ENCODE results near the gene SNRPN.
"Not testable (repeated sequence)": the region's sequence is repeated elsewhere in the genome, so short reads cannot be mapped to it uniquely, and the experiment has no call there.

The SNRPN gene

GRCh38 chr15:24966364-24967103 is 11.7 kb downstream of the SNRPN start:
- H3K27me3 ChIP-seq (ENCODE audit: control insufficient read depth in 1 of 2, insufficient read depth in 2 of 2, low read length in 2 of 2) = no peaks in the 10 kb centered on the region
- H3K9ac ChIP-seq (ENCODE audit: low read depth in 1 of 2, low read length in 2 of 2) = no peak overlapping the region
- peaks cover 5 to 9% of the 10 kb centered on the region in 2 donors for H3K9me3 ChIP-seq (ENCODE audit: control insufficient read depth in 1 of 2, low read length in 2 of 2)
- H3K4me3 ChIP-seq (ENCODE audit: low read depth in 1 of 2, low read length in 2 of 2) = no peak overlapping the region
- no peak overlapping the region for H3K27ac ChIP-seq (ENCODE audit: low read depth, low read length)
- no peaks in the 10 kb centered on the region for H3K4me1 ChIP-seq (ENCODE audit: control insufficient read depth in 1 of 2, insufficient read depth in 2 of 2, low read length in 2 of 2)
- H3K36me3 ChIP-seq (ENCODE audit: control insufficient read depth in 1 of 2, insufficient read depth in 2 of 2, low read length in 2 of 2) = peaks cover 6 to 34% of the 10 kb centered on the region in 2 donors

GRCh38 chr15:24971052-24971451 is 16.3 kb downstream of the SNRPN start:
- Histone ChIP-seq H3K27ac (ENCODE audit: low read depth, low read length) (no peak overlapping the region), H3K9ac (ENCODE audit: low read depth in 1 of 2, low read length in 2 of 2) (no peak overlapping the region), H3K4me3 (ENCODE audit: low read depth in 1 of 2, low read length in 2 of 2) (no peak overlapping the region), H3K9me3 (ENCODE audit: control insufficient read depth in 1 of 2, low read length in 2 of 2) (peaks cover 7 to 8% of the 10 kb centered on the region in 2 donors), H3K4me1 (ENCODE audit: control insufficient read depth in 1 of 2, insufficient read depth in 2 of 2, low read length in 2 of 2) (no peaks in the 10 kb centered on the region), H3K27me3 (ENCODE audit: control insufficient read depth in 1 of 2, insufficient read depth in 2 of 2, low read length in 2 of 2) (no peaks in the 10 kb centered on the region), H3K36me3 (ENCODE audit: control insufficient read depth in 1 of 2, insufficient read depth in 2 of 2, low read length in 2 of 2) (peaks cover 16 to 34% of the 10 kb centered on the region in 2 donors)

DNA sequence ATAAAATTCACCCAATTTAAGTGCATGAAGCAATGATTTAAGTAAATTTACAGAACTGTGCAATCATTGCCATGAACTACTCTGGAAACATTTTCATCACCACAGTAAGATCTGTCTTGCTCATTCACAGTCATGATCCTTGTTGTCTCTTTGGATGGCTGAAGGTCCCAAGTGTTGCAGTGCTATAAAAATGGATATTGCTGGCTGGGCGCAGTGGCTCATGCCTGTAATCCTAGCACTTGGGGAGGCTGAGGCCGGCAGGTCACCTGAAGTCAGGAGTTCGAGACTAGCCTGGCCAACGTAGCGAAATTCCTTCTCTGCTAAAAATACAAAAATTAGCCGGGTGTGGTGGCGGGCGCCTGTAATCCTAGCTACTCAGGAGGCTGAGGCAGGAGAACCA is 17.0 kb downstream of the SNRPN start:
- Histone ChIP-seq H3K27ac (ENCODE audit: low read depth, low read length) (no peak overlapping the region), H3K4me3 (ENCODE audit: low read depth in 1 of 2, low read length in 2 of 2) (no peak overlapping the region), H3K9ac (ENCODE audit: low read depth in 1 of 2, low read length in 2 of 2) (no peak overlapping the region), H3K36me3 (ENCODE audit: control insufficient read depth in 1 of 2, insufficient read depth in 2 of 2, low read length in 2 of 2) (peaks cover 16 to 33% of the 10 kb centered on the region in 2 donors), H3K27me3 (ENCODE audit: control insufficient read depth in 1 of 2, insufficient read depth in 2 of 2, low read length in 2 of 2) (no peaks in the 10 kb centered on the region), H3K4me1 (ENCODE audit: control insufficient read depth in 1 of 2, insufficient read depth in 2 of 2, low read length in 2 of 2) (no peaks in the 10 kb centered on the region), H3K9me3 (ENCODE audit: control insufficient read depth in 1 of 2, low read length in 2 of 2) (peaks cover 9 to 13% of the 10 kb centered on the region in 2 donors)

DNA sequence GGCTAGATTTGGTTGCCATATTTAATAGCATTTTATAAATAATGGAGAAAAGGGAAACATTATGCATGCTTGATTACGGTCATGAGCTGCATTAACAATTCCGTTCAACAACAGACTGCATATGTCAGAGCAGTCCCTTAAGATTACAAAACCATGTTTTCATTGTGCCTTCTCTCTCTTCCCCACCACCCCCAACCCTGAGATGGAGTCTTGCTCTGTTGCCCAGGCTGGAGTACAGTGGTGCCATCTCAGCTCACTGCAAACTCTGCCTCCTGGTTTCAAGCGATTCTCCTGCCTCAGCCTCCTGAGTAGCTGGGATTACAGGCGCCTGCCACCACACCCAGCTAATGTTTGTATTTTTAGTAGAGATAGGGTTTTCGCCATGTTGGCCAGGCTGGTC is 17.9 kb downstream of the SNRPN start:
- peaks cover 9 to 22% of the 10 kb centered on the region in 2 donors for H3K9me3 ChIP-seq (ENCODE audit: control insufficient read depth in 1 of 2, low read length in 2 of 2)
- H3K36me3 ChIP-seq (ENCODE audit: control insufficient read depth in 1 of 2, insufficient read depth in 2 of 2, low read length in 2 of 2) = peaks cover 19 to 39% of the 10 kb centered on the region in 2 donors
- H3K4me1 ChIP-seq (ENCODE audit: control insufficient read depth in 1 of 2, insufficient read depth in 2 of 2, low read length in 2 of 2) = not testable (repeated sequence)

GRCh38 chr15:24976932-24977331 is 22.1 kb downstream of the SNRPN start:
- peaks cover 14 to 28% of the 10 kb centered on the region in 2 donors for H3K9me3 ChIP-seq (ENCODE audit: control insufficient read depth in 1 of 2, low read length in 2 of 2)
- H3K27me3 ChIP-seq (ENCODE audit: control insufficient read depth in 1 of 2, insufficient read depth in 2 of 2, low read length in 2 of 2) = no peaks in the 10 kb centered on the region
- peaks cover 36 to 60% of the 10 kb centered on the region in 2 donors for H3K36me3 ChIP-seq (ENCODE audit: control insufficient read depth in 1 of 2, insufficient read depth in 2 of 2, low read length in 2 of 2)
- H3K4me1 ChIP-seq (ENCODE audit: control insufficient read depth in 1 of 2, insufficient read depth in 2 of 2, low read length in 2 of 2) = no peaks in the 10 kb centered on the region
- H3K4me3 ChIP-seq (ENCODE audit: low read depth in 1 of 2, low read length in 2 of 2) = peak overlapping the region in 1 of 2 donors; percentile 19
- H3K9ac ChIP-seq (ENCODE audit: low read depth in 1 of 2, low read length in 2 of 2) = no peak overlapping the region
- no peak overlapping the region for H3K27ac ChIP-seq (ENCODE audit: low read depth, low read length)

More for the DNA sequence above, 17.9 kb downstream of the SNRPN start:
- H3K27ac ChIP-seq (ENCODE audit: low read depth, low read length); H3K27me3 ChIP-seq (ENCODE audit: control insufficient read depth in 1 of 2, insufficient read depth in 2 of 2, low read length in 2 of 2); H3K4me3 ChIP-seq (ENCODE audit: low read depth in 1 of 2, low read length in 2 of 2); H3K9ac ChIP-seq (ENCODE audit: low read depth in 1 of 2, low read length in 2 of 2): not testable (repeated sequence)

- Histone ChIP-seq H3K9me3 (ENCODE audit: control insufficient read depth in 1 of 2, low read length in 2 of 2) (peaks cover 14 to 32% of the 10 kb centered on the region in 2 donors), H3K9ac (ENCODE audit: low read depth in 1 of 2, low read length in 2 of 2) (no peak overlapping the region), H3K27me3 (ENCODE audit: control insufficient read depth in 1 of 2, insufficient read depth in 2 of 2, low read length in 2 of 2) (no peaks in the 10 kb centered on the region), H3K4me1 (ENCODE audit: control insufficient read depth in 1 of 2, insufficient read depth in 2 of 2, low read length in 2 of 2) (no peaks in the 10 kb centered on the region), H3K27ac (ENCODE audit: low read depth, low read length) (no peak overlapping the region), H3K4me3 (ENCODE audit: low read depth in 1 of 2, low read length in 2 of 2) (no peak overlapping the region), H3K36me3 (ENCODE audit: control insufficient read depth in 1 of 2, insufficient read depth in 2 of 2, low read length in 2 of 2) (peaks cover 36 to 68% of the 10 kb centered on the region in 2 donors)
These were observed 22.9 kb downstream of the SNRPN start for GRCh38 chr15:24977686-24978085.

- no peaks in the 10 kb centered on the region for H3K27me3 ChIP-seq (ENCODE audit: control insufficient read depth in 1 of 2, insufficient read depth in 2 of 2, low read length in 2 of 2)
- H3K9me3 ChIP-seq (ENCODE audit: control insufficient read depth in 1 of 2, low read length in 2 of 2) = peaks cover 13 to 38% of the 10 kb centered on the region in 2 donors
- H3K36me3 ChIP-seq (ENCODE audit: control insufficient read depth in 1 of 2, insufficient read depth in 2 of 2, low read length in 2 of 2) = peaks cover 11 to 27% of the 10 kb centered on the region in 2 donors
- H3K4me1 ChIP-seq (ENCODE audit: control insufficient read depth in 1 of 2, insufficient read depth in 2 of 2, low read length in 2 of 2) = no peaks in the 10 kb centered on the region
- no peak overlapping the region for H3K9ac ChIP-seq (ENCODE audit: low read depth in 1 of 2, low read length in 2 of 2)
- H3K4me3 ChIP-seq (ENCODE audit: low read depth in 1 of 2, low read length in 2 of 2) = no peak overlapping the region
- H3K27ac ChIP-seq (ENCODE audit: low read depth, low read length) = no peak overlapping the region
These were observed 30.4 kb downstream of the SNRPN start for GRCh38 chr15:24985224-24985623.

DNA sequence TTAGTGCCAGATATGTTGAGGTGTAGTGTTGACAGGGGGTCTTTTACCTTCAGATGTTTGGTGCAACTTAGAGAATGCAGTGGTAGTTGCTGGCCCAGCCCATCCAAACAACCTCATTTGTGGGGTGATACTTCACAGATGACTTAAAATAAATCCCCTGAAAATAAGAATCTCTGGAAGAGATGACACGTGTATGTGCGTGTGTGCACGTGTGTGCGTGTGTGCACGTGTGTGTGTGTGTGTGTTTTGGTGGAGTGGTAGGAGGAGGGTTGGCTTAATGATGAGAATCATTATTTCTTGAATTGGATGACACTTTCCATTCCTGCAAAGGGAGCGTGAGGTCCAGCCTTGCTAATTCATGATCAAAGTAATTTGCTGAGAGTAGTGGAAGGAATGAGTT is 31.9 kb downstream of the SNRPN start:
- Histone ChIP-seq H3K4me1 (ENCODE audit: control insufficient read depth in 1 of 2, insufficient read depth in 2 of 2, low read length in 2 of 2) (no peaks in the 10 kb centered on the region), H3K9ac (ENCODE audit: low read depth in 1 of 2, low read length in 2 of 2) (no peak overlapping the region), H3K27ac (ENCODE audit: low read depth, low read length) (no peak overlapping the region), H3K27me3 (ENCODE audit: control insufficient read depth in 1 of 2, insufficient read depth in 2 of 2, low read length in 2 of 2) (no peaks in the 10 kb centered on the region), H3K4me3 (ENCODE audit: low read depth in 1 of 2, low read length in 2 of 2) (no peak overlapping the region), H3K9me3 (ENCODE audit: control insufficient read depth in 1 of 2, low read length in 2 of 2) (peaks cover 14 to 50% of the 10 kb centered on the region in 2 donors), H3K36me3 (ENCODE audit: control insufficient read depth in 1 of 2, insufficient read depth in 2 of 2, low read length in 2 of 2) (peaks cover 11 to 22% of the 10 kb centered on the region in 2 donors)

- Histone ChIP-seq H3K27ac (ENCODE audit: low read depth, low read length) (no peak overlapping the region), H3K36me3 (ENCODE audit: control insufficient read depth in 1 of 2, insufficient read depth in 2 of 2, low read length in 2 of 2) (peaks cover 5 to 13% of the 10 kb centered on the region in 2 donors), H3K27me3 (ENCODE audit: control insufficient read depth in 1 of 2, insufficient read depth in 2 of 2, low read length in 2 of 2) (no peaks in the 10 kb centered on the region), H3K4me3 (ENCODE audit: low read depth in 1 of 2, low read length in 2 of 2) (no peak overlapping the region), H3K4me1 (ENCODE audit: control insufficient read depth in 1 of 2, insufficient read depth in 2 of 2, low read length in 2 of 2) (no peaks in the 10 kb centered on the region), H3K9ac (ENCODE audit: low read depth in 1 of 2, low read length in 2 of 2) (no peak overlapping the region), H3K9me3 (ENCODE audit: control insufficient read depth in 1 of 2, low read length in 2 of 2) (peaks cover 44 to 62% of the 10 kb centered on the region in 2 donors)
These were observed 64.6 kb downstream of the SNRPN start for GRCh38 chr15:25019434-25019833.

DNA sequence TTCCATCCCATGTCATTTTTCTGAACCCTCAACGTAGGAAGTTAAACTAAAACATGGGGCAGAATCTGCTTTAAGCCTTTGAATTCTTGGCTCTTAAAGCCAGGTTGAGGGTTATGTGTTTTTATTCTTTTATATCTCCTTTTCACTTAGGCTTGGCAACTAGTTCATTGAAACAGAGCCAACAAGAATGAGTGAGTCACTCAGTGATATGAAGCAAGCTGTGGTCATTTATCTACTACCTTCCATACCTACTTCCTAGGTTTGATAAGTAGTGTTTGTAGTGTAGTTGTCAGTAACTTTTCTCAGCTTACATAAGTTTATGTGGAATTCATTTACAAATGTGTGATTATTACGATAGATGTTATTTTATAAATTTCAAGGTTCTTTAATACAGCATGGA is 67.4 kb downstream of the SNRPN start:
- Histone ChIP-seq H3K4me3 (ENCODE audit: low read depth in 1 of 2, low read length in 2 of 2) (no peak overlapping the region), H3K27me3 (ENCODE audit: control insufficient read depth in 1 of 2, insufficient read depth in 2 of 2, low read length in 2 of 2) (no peaks in the 10 kb centered on the region), H3K9ac (ENCODE audit: low read depth in 1 of 2, low read length in 2 of 2) (no peak overlapping the region), H3K4me1 (ENCODE audit: control insufficient read depth in 1 of 2, insufficient read depth in 2 of 2, low read length in 2 of 2) (no peaks in the 10 kb centered on the region), H3K9me3 (ENCODE audit: control insufficient read depth in 1 of 2, low read length in 2 of 2) (peaks cover 37 to 56% of the 10 kb centered on the region in 2 donors), H3K27ac (ENCODE audit: low read depth, low read length) (no peak overlapping the region), H3K36me3 (ENCODE audit: control insufficient read depth in 1 of 2, insufficient read depth in 2 of 2, low read length in 2 of 2) (peaks cover 9 to 13% of the 10 kb centered on the region in 2 donors)
